Mesothelial cell of epicardium (in vitro differentiated cells): ENCODE results near the gene MXD1. TPM values are rescaled to one million over a fixed set of nuclear protein-coding genes. Genes with fewer than 3 reads are reported as not detected.
A peak's percentile ranks its signal among the peaks of the same experiment; 100 is the strongest.

Experiments
- DNase-seq, 2 experiments: peaks; one replicate each; pipeline ENCODE4 v3.0.0; 2021; ENCODE audit warnings: low spot score in 2 of 2; ENCODE audit not compliant: unreplicated experiment in 2 of 2
- H3K27ac Mint-ChIP-seq: 2 replicates; pipeline ENCODE4 v1.8.0; 2021; ENCODE audit warnings: mixed read lengths
- H3K27me3 Mint-ChIP-seq: 2 replicates; pipeline ENCODE4 v1.8.0; 2021; ENCODE audit warnings: low read depth, mixed read lengths
- H3K36me3 Mint-ChIP-seq: 2 replicates; pipeline ENCODE4 v1.8.0; 2021; ENCODE audit warnings: mixed read lengths
- H3K4me1 Mint-ChIP-seq: 2 replicates; pipeline ENCODE4 v1.8.0; 2021; ENCODE audit warnings: mixed read lengths
- H3K4me3 Mint-ChIP-seq: 2 replicates; pipeline ENCODE4 v1.8.0; 2021; ENCODE audit warnings: mild to moderate bottlenecking, moderate library complexity, mixed read lengths
- H3K9me3 Mint-ChIP-seq: 2 replicates; pipeline ENCODE4 v1.8.0; 2021; ENCODE audit warnings: mixed read lengths
- total RNA-seq: library from RNA; stranded (reverse); gene quantifications from 3 replicates; pipeline ENCODE4 v1.2.1, GENCODE V29; 2021
- TF ChIP-seq, protein P1 (sequence below): fragments of 200-600 bp; sonication (generic); IDR thresholded peaks from one replicate; pipeline ENCODE4 v1.5.0; 2021; ENCODE audit warnings: antibody characterized with exemption; ENCODE audit not compliant: unreplicated experiment

MXD1 gene
- total RNA-seq, 1 donor from 2014 or later: 8.7 TPM

DNA sequence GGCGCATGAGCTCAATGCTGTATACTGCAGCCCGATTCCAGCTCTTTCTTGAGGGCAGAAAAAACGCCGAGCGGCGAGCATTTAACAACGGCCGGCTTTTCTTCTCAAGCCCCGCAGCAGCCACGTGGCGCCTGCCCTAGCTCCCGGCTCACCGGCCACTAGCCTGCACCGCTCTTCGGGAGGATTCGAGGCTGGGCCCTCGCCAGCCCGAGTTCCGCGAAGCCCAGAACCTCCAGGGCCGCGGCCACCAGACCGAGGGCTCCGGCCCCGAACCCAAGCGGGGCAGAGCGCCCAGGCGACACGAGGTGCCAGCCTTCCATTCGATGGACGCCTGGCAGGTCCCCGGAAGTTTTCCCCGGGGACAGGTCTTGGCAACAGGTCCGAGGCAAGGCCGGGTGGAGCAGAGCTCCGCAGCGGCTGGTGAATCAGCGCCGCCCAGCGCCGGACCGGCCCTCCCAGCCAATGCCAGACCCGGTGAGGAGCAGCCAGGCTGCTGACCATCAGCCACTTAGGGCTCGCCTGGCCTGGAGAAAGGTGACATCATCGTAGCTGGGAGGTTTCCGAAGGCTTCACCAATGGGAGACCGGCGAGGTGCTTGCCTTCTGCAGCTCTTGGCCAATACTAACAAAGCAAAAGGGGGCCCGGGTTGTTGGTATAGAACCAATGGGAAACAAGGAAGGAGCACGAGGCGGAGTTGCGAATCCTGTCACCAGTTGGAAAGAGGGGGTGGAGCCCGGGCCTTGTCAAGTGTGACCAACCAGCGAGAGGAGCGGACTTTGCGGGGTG is 552 bp upstream of the MXD1 start:
- TF ChIP-seq, protein P1, sequence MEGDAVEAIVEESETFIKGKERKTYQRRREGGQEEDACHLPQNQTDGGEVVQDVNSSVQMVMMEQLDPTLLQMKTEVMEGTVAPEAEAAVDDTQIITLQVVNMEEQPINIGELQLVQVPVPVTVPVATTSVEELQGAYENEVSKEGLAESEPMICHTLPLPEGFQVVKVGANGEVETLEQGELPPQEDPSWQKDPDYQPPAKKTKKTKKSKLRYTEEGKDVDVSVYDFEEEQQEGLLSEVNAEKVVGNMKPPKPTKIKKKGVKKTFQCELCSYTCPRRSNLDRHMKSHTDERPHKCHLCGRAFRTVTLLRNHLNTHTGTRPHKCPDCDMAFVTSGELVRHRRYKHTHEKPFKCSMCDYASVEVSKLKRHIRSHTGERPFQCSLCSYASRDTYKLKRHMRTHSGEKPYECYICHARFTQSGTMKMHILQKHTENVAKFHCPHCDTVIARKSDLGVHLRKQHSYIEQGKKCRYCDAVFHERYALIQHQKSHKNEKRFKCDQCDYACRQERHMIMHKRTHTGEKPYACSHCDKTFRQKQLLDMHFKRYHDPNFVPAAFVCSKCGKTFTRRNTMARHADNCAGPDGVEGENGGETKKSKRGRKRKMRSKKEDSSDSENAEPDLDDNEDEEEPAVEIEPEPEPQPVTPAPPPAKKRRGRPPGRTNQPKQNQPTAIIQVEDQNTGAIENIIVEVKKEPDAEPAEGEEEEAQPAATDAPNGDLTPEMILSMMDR: peak; percentile 17
- Mint-ChIP-seq H3K9me3 (no peaks in the 10 kb centered on the region), H3K36me3 (peaks cover 2% of the 10 kb centered on the region), H3K27me3 (no peaks in the 10 kb centered on the region), H3K4me1 (peaks cover 9% of the 10 kb centered on the region), H3K4me3 (peak overlapping the region; percentile 81), H3K27ac (peak overlapping the region; percentile 94)
- peak; percentile 99 for DNase-seq

DNA sequence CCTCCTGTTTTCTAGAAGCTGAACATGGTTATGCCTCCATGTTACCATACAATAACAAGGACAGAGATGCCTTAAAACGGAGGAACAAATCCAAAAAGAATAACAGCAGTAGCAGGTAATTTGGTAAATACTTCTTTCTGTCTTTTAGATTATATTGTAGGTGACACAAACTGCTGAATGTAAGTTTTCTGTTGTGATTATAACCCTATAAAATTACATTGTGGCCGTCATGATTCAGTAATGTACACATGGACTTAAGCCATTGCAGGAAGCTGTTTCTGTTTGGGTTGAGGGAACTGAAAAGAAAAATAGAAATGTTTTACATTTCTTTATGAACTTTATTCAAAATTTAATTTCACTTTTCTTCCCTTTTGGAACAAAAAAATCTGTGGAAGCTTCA is 1.2 kb downstream of the MXD1 start:
- H3K27me3 Mint-ChIP-seq: no peaks in the 10 kb centered on the region
- peaks cover 9% of the 10 kb centered on the region for H3K4me1 Mint-ChIP-seq
- H3K9me3 Mint-ChIP-seq: no peaks in the 10 kb centered on the region
- H3K4me3 Mint-ChIP-seq: peak overlapping the region; percentile 67
- TF ChIP-seq, protein P1: no peak
- peaks cover 4% of the 10 kb centered on the region for H3K36me3 Mint-ChIP-seq
- H3K27ac Mint-ChIP-seq: no peak overlapping the region
- no peak for DNase-seq

DNA sequence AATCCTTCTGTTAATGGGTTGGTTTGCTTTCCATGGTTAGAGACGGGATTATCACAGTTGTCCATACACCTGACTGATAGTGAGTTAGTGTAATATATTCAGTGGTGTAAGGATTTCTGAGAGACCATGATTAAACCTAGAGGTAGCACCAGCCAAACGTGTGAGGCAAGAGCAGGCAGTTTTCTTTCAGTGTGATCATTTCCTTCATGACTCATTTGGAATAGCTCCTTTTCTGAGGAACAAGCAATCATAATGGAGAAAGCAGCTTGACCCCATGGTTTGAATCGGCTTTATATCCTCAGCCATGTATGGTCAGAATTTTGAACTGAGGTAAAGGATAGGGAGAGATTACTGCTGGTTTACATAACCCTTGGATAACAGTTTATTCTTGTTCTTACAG is 2.9 kb downstream of the MXD1 start:
- Mint-ChIP-seq H3K27me3 (no peaks in the 10 kb centered on the region), H3K27ac (no peak overlapping the region), H3K9me3 (no peaks in the 10 kb centered on the region), H3K4me3 (no peak overlapping the region), H3K4me1 (peaks cover 9% of the 10 kb centered on the region), H3K36me3 (peaks cover 9% of the 10 kb centered on the region)
- TF ChIP-seq, protein P1: no peak
- DNase-seq: no peak

DNA sequence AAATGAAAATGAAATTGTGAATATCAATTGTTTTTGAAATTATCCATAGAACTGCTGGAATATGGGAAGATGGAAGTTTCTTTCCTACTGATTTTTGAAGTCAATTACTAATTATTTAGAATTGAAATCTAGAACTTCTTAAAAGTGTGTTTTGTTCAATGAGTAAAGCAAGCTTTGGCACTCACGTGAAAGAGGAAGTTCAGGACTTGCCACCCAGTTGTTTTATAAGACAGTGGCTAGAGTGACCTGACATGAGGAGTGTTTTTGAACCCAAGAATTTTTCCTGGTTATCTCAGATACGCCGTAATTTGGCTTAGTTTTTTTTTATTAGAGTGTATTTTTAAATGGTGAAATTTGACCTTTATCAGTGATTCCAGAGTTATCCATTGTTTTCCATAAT is 3.5 kb downstream of the MXD1 start:
- Mint-ChIP-seq H3K36me3 (peaks cover 8% of the 10 kb centered on the region), H3K9me3 (no peaks in the 10 kb centered on the region), H3K4me1 (peaks cover 9% of the 10 kb centered on the region), H3K27ac (no peak overlapping the region), H3K27me3 (no peaks in the 10 kb centered on the region), H3K4me3 (no peak overlapping the region)
- DNase-seq: no peak
- TF ChIP-seq, protein P1: no peak

DNA sequence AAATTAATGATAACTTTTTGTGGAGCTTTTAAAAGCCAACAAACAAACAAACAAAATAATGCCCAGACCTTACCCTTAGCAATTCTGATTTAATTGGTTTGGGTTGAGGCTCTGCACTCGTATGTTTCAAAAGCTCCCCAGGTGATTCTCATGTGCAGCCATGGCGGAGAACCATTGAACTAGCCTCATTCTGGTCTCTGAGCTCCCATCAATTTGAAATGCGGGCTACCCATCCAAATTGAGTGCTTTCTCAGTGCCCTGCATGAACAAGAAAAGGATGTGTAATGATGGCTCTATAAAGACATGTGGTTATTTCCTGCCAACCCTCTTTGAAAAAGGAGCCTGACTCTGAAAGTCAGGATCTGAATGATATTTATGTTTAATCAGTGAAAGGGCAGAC is 8.2 kb downstream of the MXD1 start:
- Mint-ChIP-seq H3K4me3 (no peak overlapping the region), H3K27ac (no peak overlapping the region), H3K27me3 (no peaks in the 10 kb centered on the region), H3K9me3 (no peaks in the 10 kb centered on the region), H3K36me3 (peaks cover 12% of the 10 kb centered on the region), H3K4me1 (no peaks in the 10 kb centered on the region)
- no peak for DNase-seq
- TF ChIP-seq, protein P1: no peak
